Ishikawa (cell line): ENCODE measurements around the gene MT1E.
A peak's percentile ranks its signal among the peaks of the same experiment; 100 is the strongest.

Source experiments
- CEBPB ChIP-seq: IDR thresholded peaks from 2 replicates; pipeline ENCODE4 v1.6.1; 2012
- CREB1 ChIP-seq: IDR thresholded peaks from 2 replicates; pipeline ENCODE4 v1.6.1; 2012; ENCODE audit warnings: low read depth
- EGR1 ChIP-seq: IDR thresholded peaks from 2 replicates; pipeline ENCODE4 v1.6.1; 2012
- EP300 ChIP-seq: IDR thresholded peaks from 2 replicates; pipeline ENCODE4 v1.6.1; 2012; ENCODE audit warnings: borderline replicate concordance
- FOXM1 ChIP-seq: IDR thresholded peaks from 2 replicates; pipeline ENCODE4 v1.6.1; 2012; ENCODE audit warnings: low read depth, borderline replicate concordance
- MAX ChIP-seq: IDR thresholded peaks from 2 replicates; pipeline ENCODE4 v1.6.1; 2012
- NFIC ChIP-seq: IDR thresholded peaks from 2 replicates; pipeline ENCODE4 v1.6.1; 2012
- RAD21 ChIP-seq: IDR thresholded peaks from 2 replicates; pipeline ENCODE4 v1.6.1; 2012; ENCODE audit warnings: low read depth
- REST ChIP-seq: IDR thresholded peaks from 2 replicates; pipeline ENCODE4 v1.6.1; 2012; ENCODE audit warnings: low read depth, mild to moderate bottlenecking
- TAF1 ChIP-seq: IDR thresholded peaks from 2 replicates; pipeline ENCODE4 v1.6.1; 2012; ENCODE audit warnings: low read depth, mild to moderate bottlenecking
- TCF12 ChIP-seq: IDR thresholded peaks from 2 replicates; pipeline ENCODE4 v1.6.1; 2012; ENCODE audit warnings: low read depth
- TEAD4 ChIP-seq: IDR thresholded peaks from 2 replicates; pipeline ENCODE4 v1.6.1; 2012
- USF1 ChIP-seq: IDR thresholded peaks from 2 replicates; pipeline ENCODE4 v1.6.1; 2012
- YY1 ChIP-seq: IDR thresholded peaks from 2 replicates; pipeline ENCODE4 v1.6.1; 2012; ENCODE audit warnings: low read depth
- ZBTB7A ChIP-seq: IDR thresholded peaks from 2 replicates; pipeline ENCODE4 v1.6.1; 2012; ENCODE audit warnings: low read depth

MT1E gene

GRCh38 chr16:56608876-56609462 is 16.6 kb upstream of the MT1E start:
- TF ChIP-seq YY1: no peak
- no peak for TF ChIP-seq USF1
- TF ChIP-seq TEAD4: no peak
- no peak for TF ChIP-seq FOXM1
- TF ChIP-seq EGR1: no peak
- TF ChIP-seq EP300: no peak
- TF ChIP-seq ZBTB7A: no peak
- TF ChIP-seq REST: no peak
- TF ChIP-seq NFIC: no peak
- no peak for TF ChIP-seq TAF1
- no peak for TF ChIP-seq TCF12
- TF ChIP-seq MAX: no peak
- no peak for TF ChIP-seq CREB1
- TF ChIP-seq CEBPB: no peak
- TF ChIP-seq RAD21: no peak

GRCh38 chr16:56609463-56609921 is 16.1 kb upstream of the MT1E start:
- no peak for TF ChIP-seq USF1
- 0 out of 2 replicates have a peak, but pooled peaks have one; percentile 2 for TF ChIP-seq CEBPB

GRCh38 chr16:56610017-56610608 is 15.5 kb upstream of the MT1E start:
- TF ChIP-seq EGR1: peak; percentile 94
- TF ChIP-seq TEAD4: peak; percentile 82
- TF ChIP-seq CEBPB: no peak
- TF ChIP-seq TCF12: peak; percentile 78
- no peak for TF ChIP-seq REST
- TF ChIP-seq MAX: peak; percentile 97
- peak; percentile 47; the same call in 1 of the 2 replicates for TF ChIP-seq FOXM1
- no peak for TF ChIP-seq CREB1
- peak; percentile 58 for TF ChIP-seq NFIC
- TF ChIP-seq USF1: peak; percentile 18; the same call in 1 of the 2 replicates
- peak; percentile 82 for TF ChIP-seq EP300

GRCh38 chr16:56610609-56611111 is 14.9 kb upstream of the MT1E start:
- TF ChIP-seq EGR1 (no peak), TCF12 (no peak), ZBTB7A (0 out of 2 replicates have a peak, but pooled peaks have one; percentile 33), CREB1 (no peak)

GRCh38 chr16:56611281-56611833 is 14.2 kb upstream of the MT1E start:
- TF ChIP-seq USF1: no peak
- no peak for TF ChIP-seq EGR1
- TF ChIP-seq ZBTB7A: no peak
- no peak for TF ChIP-seq FOXM1
- no peak for TF ChIP-seq CREB1
- no peak for TF ChIP-seq REST
